Astrocyte of the spinal cord (primary cell): Measurements from ENCODE around the gene FBXO46.

Experiments
- DNase-seq: peaks from one replicate; pipeline ENCODE4 v3.0.0; 2011; ENCODE audit warnings: low read depth, low spot score
- H3K4me3 ChIP-seq: 2 replicates; pipeline ENCODE4 v1.5.1; 2011; ENCODE audit warnings: low read depth, mild to moderate bottlenecking, low read length, moderate library complexity
- CTCF ChIP-seq: IDR thresholded peaks from 2 replicates; pipeline ENCODE4 v1.5.1; 2012; ENCODE audit warnings: low read depth, mild to moderate bottlenecking, low read length, inconsistent platforms
- in situ Hi-C: cut with HindIII; loops from 2 replicates; pipeline ENCODE4 v1.10.0; 2017; ENCODE audit warnings: low sequenced_read_pairs

FBXO46 gene

DNA sequence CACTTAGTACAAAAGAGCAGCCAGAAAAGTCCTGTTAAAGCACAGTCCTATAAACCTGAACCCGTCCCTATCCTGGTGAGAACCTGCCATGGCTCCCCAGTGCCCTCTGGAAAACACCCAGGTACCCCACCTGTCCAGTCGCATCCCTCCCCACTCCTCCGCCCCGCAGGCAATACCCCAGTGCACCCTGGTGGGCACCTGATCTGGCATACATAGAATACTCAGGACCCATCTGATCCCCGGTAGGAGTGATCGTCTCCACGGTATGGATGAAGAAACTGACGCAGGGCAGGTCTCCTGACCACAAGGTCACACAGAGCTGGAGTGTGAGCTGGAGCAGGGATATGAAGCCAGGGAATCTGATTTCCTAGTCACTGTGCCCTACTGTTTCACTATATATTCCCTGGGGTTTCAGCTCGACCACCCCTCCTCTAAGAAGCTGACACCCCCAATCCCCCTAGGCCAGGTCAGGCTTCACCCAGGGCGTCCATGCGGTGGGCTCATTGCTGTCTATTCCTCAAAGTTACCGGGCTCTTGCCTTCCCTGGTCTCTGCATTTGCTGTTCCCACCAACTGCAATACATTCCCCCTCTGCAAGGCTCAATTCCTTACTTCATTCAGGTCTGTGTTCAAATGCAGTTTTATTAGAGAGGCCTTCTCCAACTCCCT is 12.6 kb downstream of the FBXO46 start:
- DNase-seq, result no peak
- peak overlapping the region; percentile 82 for H3K4me3 ChIP-seq
- TF ChIP-seq CTCF, result no peak
- in situ Hi-C loops, result no loop called here

DNA sequence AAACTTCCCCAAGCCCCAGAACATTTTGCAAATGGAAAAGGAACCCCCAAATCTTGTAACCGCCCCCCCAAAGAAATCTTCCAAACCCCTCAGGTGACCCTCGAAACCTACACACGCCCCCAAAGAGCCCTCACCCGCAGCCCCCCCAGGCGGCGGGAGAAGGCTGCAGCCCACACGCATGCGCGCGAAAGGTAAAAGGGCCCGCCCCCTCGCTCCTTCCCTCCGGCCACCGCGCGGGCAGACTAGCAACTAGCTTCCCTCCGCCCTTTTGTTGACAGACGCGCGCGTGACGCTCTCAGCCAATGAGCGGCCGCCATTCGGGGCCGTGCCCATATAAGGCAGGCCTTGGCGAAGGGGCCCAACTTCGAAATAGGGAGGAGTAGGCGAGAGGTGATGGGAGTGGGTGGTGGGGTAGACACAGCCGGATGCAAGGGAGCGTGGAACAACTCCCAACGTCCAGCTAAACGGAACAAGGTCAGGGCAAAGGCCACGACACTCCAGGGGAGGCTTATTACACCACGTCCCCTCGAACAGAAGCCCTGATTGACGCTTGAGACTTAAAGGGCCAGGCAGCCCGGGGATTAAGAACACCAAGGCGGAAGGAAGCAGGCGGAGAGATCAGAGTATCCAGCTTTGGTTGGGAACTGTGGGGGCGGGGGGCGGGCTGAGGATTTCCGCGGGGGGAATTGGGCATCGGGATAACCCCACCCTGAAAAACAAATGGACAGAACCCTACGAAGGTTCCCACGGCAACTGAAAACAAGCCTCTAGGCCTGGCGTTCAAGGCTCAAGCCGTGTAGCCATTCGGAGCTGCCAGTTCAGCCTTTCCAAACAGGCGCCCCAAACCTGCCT is 13.3 kb downstream of the FBXO46 start:
- peak; percentile 20 for TF ChIP-seq CTCF
- H3K4me3 ChIP-seq, result peak overlapping the region; percentile 82
- in situ Hi-C loops, result no loop called here
- peak; percentile 99 for DNase-seq

DNA sequence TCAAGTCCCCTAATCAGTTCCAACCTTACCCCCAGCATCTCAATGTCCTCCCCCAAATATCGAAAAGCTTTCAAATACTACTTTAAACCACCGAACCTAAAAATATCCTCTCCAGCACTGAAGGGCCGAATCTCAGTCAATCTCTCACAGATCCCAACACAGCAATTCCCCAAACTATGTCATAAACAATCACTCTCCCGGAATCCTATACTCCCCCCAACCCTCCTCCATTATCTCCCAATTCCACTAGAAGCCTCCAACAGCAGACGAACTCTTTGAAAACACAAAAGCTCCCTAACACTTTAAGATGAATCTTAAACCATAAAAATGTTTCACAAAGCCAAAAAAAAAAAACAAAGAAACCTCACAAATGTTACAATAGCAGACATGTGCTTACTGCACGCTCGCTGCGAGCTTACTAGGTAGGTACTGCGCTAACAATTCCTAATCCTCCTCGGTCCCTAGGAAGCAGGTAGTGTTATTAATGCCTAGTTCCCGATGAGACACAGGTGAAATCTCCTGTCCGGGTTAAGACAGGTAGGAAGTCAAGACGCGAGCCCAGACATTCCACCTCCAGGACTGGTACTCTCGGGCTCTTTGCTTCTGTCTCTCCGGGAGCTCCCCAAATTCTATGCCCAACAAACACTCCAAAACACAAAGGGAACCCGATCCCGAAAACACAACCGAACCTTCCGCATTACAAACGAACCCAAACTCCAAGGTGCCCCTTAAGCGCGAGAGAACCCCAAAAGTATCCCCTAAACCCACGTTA is 14.2 kb downstream of the FBXO46 start:
- peak overlapping the region; percentile 82 for H3K4me3 ChIP-seq
- no peak for TF ChIP-seq CTCF
- in situ Hi-C loops, result no loop called here
- DNase-seq, result peak; percentile 35

DNA sequence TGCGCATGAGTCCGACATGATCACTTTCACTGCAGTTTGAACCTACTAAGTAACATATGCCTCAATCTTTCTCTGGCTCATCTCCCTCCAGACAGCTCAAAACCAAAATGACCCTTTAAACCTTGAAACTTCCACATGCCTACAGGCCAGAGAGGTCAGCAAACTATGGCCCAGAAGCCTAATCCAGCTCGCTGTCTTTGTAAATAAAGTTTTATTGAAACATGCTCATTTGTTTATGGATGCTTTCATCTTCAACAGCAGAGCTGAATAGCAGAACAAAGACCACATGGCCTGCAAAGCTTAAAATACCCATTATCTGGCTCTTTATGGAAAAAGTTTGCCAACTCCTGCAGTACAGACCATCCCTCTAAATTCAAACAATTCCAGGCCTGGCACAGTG is 15.6 kb downstream of the FBXO46 start:
- H3K4me3 ChIP-seq, result no peak overlapping the region
- in situ Hi-C loops, result no loop called here
- no peak for TF ChIP-seq CTCF
- no peak for DNase-seq

DNA sequence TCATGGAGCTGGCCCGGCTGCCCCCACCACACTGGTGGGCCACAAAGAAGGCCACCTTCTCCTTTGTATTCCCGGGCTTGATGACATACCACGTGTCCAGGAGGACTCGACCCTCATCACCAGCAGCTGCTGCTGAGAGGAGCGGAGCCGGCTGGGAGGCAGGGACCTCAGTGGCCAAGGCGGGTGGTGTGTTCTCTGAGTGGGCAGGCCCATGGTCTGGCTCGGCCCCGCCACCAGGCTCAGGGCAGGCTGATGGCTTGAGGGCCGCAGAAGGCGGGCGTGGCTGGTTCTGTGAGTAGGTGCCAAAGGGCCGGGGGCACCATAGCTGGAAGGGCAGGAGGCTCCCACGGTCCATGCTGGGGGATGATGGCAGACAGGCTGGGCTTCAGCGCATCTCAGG is 17.6 kb downstream of the FBXO46 start:
- in situ Hi-C loops, result no loop called here

More for the DNA sequence above, 17.6 kb downstream of the FBXO46 start:
- no peak for TF ChIP-seq CTCF
- no peak for DNase-seq
- no peak overlapping the region for H3K4me3 ChIP-seq
